DND-41 (cell line): Measurements from ENCODE around the gene NRF1.

Experiments
- ATAC-seq: fragments of 200-7000 bp; cut with Tn5 transposase; 3 replicates; pipeline ENCODE4 v1.9.1; 2021; ENCODE audit warnings: low read depth; ENCODE audit not compliant: insufficient read depth
- DNase-seq: peaks from one replicate; pipeline ENCODE4 v3.0.0-alpha.2; 2020
- H2AFZ ChIP-seq: 2 replicates; pipeline ENCODE4 v1.6.0; 2012; ENCODE audit warnings: low read depth, low read length
- H3K27ac ChIP-seq: 2 replicates; pipeline ENCODE4 v1.5.1; 2012; ENCODE audit warnings: low read length, inconsistent platforms
- H3K27me3 ChIP-seq: fragments of 200-600 bp; sonication (generic); 2 replicates; pipeline ENCODE4 v1.6.0; 2012; ENCODE audit warnings: low read length, mild to moderate bottlenecking, inconsistent platforms; ENCODE audit not compliant: insufficient read depth, poor library complexity
- H3K36me3 ChIP-seq: 2 replicates; pipeline ENCODE4 v1.5.1; 2012; ENCODE audit warnings: low read length, inconsistent platforms; ENCODE audit not compliant: insufficient read depth
- H3K4me1 ChIP-seq: 2 replicates; pipeline ENCODE4 v1.5.1; 2012; ENCODE audit warnings: mild to moderate bottlenecking, low read length; ENCODE audit not compliant: insufficient read depth
- H3K4me2 ChIP-seq: 2 replicates; pipeline ENCODE4 v1.6.0; 2012; ENCODE audit warnings: mild to moderate bottlenecking, moderate library complexity, low read length, inconsistent platforms; ENCODE audit not compliant: insufficient read depth
- H3K4me3 ChIP-seq, 2 experiments: fragments of 200-600 bp in 1 of 2; shearing (Covaris generic) in 1 of 2; 2 replicates each; pipeline ENCODE4 v1.5.1; 2012 to 2016; ENCODE audit warnings: inconsistent platforms in 2 of 2, low read length in 2 of 2, mild to moderate bottlenecking in 2 of 2, low read depth in 1 of 2, moderate library complexity in 1 of 2
- H3K79me2 ChIP-seq: 2 replicates; pipeline ENCODE4 v1.6.0; 2012; ENCODE audit warnings: low read length, inconsistent platforms; ENCODE audit not compliant: insufficient read depth
- H3K9ac ChIP-seq: 2 replicates; pipeline ENCODE4 v1.6.0; 2012; ENCODE audit warnings: low read depth, mild to moderate bottlenecking, inconsistent platforms, low read length, moderate library complexity
- H3K9me3 ChIP-seq: 2 replicates; pipeline ENCODE4 v1.5.1; 2012; ENCODE audit warnings: low read length, moderate library complexity, mild to moderate bottlenecking, inconsistent platforms; ENCODE audit not compliant: insufficient read depth, severe bottlenecking
- H4K20me1 ChIP-seq: 2 replicates; pipeline ENCODE4 v1.6.0; 2012; ENCODE audit warnings: low read length; ENCODE audit not compliant: insufficient read depth
- CTCF ChIP-seq: IDR thresholded peaks from 2 replicates; pipeline ENCODE4 v1.5.1; 2012; ENCODE audit warnings: borderline replicate concordance, low read length, moderate library complexity, mild to moderate bottlenecking; ENCODE audit not compliant: poor library complexity, severe bottlenecking; ENCODE audit errors: extremely low read depth
- EZH2 ChIP-seq: IDR thresholded peaks from 3 replicates; pipeline ENCODE4 v1.6.1; 2012; ENCODE audit warnings: borderline replicate concordance, low read depth, mild to moderate bottlenecking, moderate library complexity, low read length, inconsistent platforms; ENCODE audit not compliant: severe bottlenecking

The NRF1 gene

GRCh38 chr7:129703751-129704150, 92.2 kb downstream of the NRF1 start:
- no peaks in the 10 kb centered on the region for H3K9me3 ChIP-seq
- H3K4me1 ChIP-seq = peaks cover 21% of the 10 kb centered on the region
- no peak overlapping the region for H3K9ac ChIP-seq
- no peaks in the 10 kb centered on the region for H3K27me3 ChIP-seq
- no peak overlapping the region for H2AFZ ChIP-seq
- H4K20me1 ChIP-seq = peaks cover 2% of the 10 kb centered on the region; the same call in 1 of the 2 replicates
- ATAC-seq (no peak), DNase-seq (no peak)
- no peaks in the 10 kb centered on the region for H3K79me2 ChIP-seq
- peaks cover 36% of the 10 kb centered on the region for H3K36me3 ChIP-seq
- H3K4me2 ChIP-seq = no peak overlapping the region
- H3K4me3 ChIP-seq = no peak overlapping the region
- TF ChIP-seq EZH2 (no peak), CTCF (no peak)
- H3K27ac ChIP-seq = no peak overlapping the region

- Histone ChIP-seq H2AFZ (no peak overlapping the region), H3K27ac (peak overlapping the region; percentile 27; the same call in 1 of the 2 replicates), H3K4me3 (no peak overlapping the region), H3K36me3 (peaks cover 67% of the 10 kb centered on the region), H3K4me2 (no peak overlapping the region), H3K9me3 (no peaks in the 10 kb centered on the region), H3K79me2 (no peaks in the 10 kb centered on the region), H3K9ac (no peak overlapping the region), H3K4me1 (peaks cover 21% of the 10 kb centered on the region), H3K27me3 (no peaks in the 10 kb centered on the region), H4K20me1 (peaks cover 2% of the 10 kb centered on the region; the same call in 1 of the 2 replicates)
- TF ChIP-seq EZH2 = no peak
- TF ChIP-seq CTCF = no peak
- DNase-seq = peak; percentile 37
- ATAC-seq = peak; percentile 84
Observed at GRCh38 chr7:129707910-129708499, 96.5 kb downstream of the NRF1 start.

- Histone ChIP-seq H3K9ac (no peak overlapping the region), H3K79me2 (no peaks in the 10 kb centered on the region), H3K27ac (no peak overlapping the region), H2AFZ (no peak overlapping the region), H4K20me1 (no peaks in the 10 kb centered on the region), H3K4me1 (no peaks in the 10 kb centered on the region), H3K27me3 (no peaks in the 10 kb centered on the region), H3K4me3 (no peak overlapping the region), H3K36me3 (peaks cover 93% of the 10 kb centered on the region), H3K9me3 (no peaks in the 10 kb centered on the region), H3K4me2 (no peak overlapping the region)
- ATAC-seq (no peak), DNase-seq (no peak)
- TF ChIP-seq CTCF (no peak), EZH2 (no peak)
Observed at GRCh38 chr7:129713544-129713943, 102.0 kb downstream of the NRF1 start.

- peaks cover 94% of the 10 kb centered on the region for H3K36me3 ChIP-seq
- no peak for DNase-seq
Observed at GRCh38 chr7:129714514-129715063, 103.1 kb downstream of the NRF1 start.

More at GRCh38 chr7:129714514-129715063, 103.1 kb downstream of the NRF1 start:
- Histone ChIP-seq H4K20me1 (no peaks in the 10 kb centered on the region), H3K27ac (no peak overlapping the region), H3K4me1 (no peaks in the 10 kb centered on the region), H2AFZ (no peak overlapping the region), H3K27me3 (no peaks in the 10 kb centered on the region), H3K9me3 (no peaks in the 10 kb centered on the region), H3K79me2 (no peaks in the 10 kb centered on the region), H3K4me2 (no peak overlapping the region), H3K4me3 (no peak overlapping the region), H3K9ac (no peak overlapping the region)
- ATAC-seq = no peak
- TF ChIP-seq CTCF = no peak
- no peak for TF ChIP-seq EZH2
